Fibroblast of the aortic adventitia (primary cell): Measurements from ENCODE around the gene CSPG4. TPM values are rescaled to one million over a fixed set of nuclear protein-coding genes. Genes with fewer than 3 reads are reported as not detected.

ENCODE experiments used
- DNase-seq: peaks from one replicate; pipeline ENCODE4 v3.0.0-alpha.2; 2010; ENCODE audit warnings: low read depth
- H3K4me3 ChIP-seq: 2 replicates; pipeline ENCODE4 v1.5.1; 2011; ENCODE audit warnings: low read depth, mild to moderate bottlenecking, control low read depth, low read length, moderate library complexity
- CTCF ChIP-seq: IDR thresholded peaks from 2 replicates; pipeline ENCODE4 v1.5.1; 2011; ENCODE audit warnings: mild to moderate bottlenecking, low read length, control low read depth, inconsistent platforms; ENCODE audit not compliant: insufficient read depth
- total RNA-seq: library from RNA; depleted of rRNA; stranded (reverse); fragments of >200 nt; gene quantifications from 2 replicates; pipeline ENCODE4 v1.2.3, GENCODE V29; 2012; ENCODE audit warnings: low replicate concordance

Gene CSPG4
- total RNA-seq, 1 donor = 27.8 TPM

- no peak for TF ChIP-seq CTCF
- DNase-seq = no peak
- H3K4me3 ChIP-seq = no peak overlapping the region
Measured at GRCh38 chr15:75631935-75632334, 80.7 kb downstream of the CSPG4 start.

- TF ChIP-seq CTCF = no peak
- H3K4me3 ChIP-seq = peak within 1 kb of the TSS; percentile 88
- peak; percentile 88 for DNase-seq
Measured at GRCh38 chr15:75625542-75626347, 86.9 kb downstream of the CSPG4 start, which contains the start of gene SNUPN. SNUPN (minus strand) TSS chr15:75625725; CDS start chr15:75621051, 4,674 bp downstream.

Other genes starting within 250 kb of the CSPG4 start
- 14.4 and 24.0 TPM in 2 replicates for gene PTPN9, start 133.5 kb downstream of the CSPG4 start, total RNA-seq
- gene SNUPN, start 87.1 kb downstream of the CSPG4 start, total RNA-seq = 41.5 and 43.3 TPM in 2 replicates
- gene IMP3, start 72.6 kb downstream of the CSPG4 start, total RNA-seq = 81.7 and 82.1 TPM in 2 replicates
- 27.8 and 35.2 TPM in 2 replicates for gene SNX33, start 64.9 kb downstream of the CSPG4 start, total RNA-seq
- 51.5 and 58.6 TPM in 2 replicates for gene UBE2Q2, start 130.6 kb upstream of the CSPG4 start, total RNA-seq
- gene FBXO22, start 191.0 kb upstream of the CSPG4 start, total RNA-seq = 23.8 and 32.7 TPM in 2 replicates